H7 (cell line): ENCODE measurements around the gene TBCA. TPM values are rescaled to one million over a fixed set of nuclear protein-coding genes. Genes with fewer than 3 reads are reported as not detected.

Source experiments
- DNase-seq: peaks from one replicate; pipeline ENCODE4 v3.0.0; 2012
- H3K27me3 ChIP-seq: 2 replicates; pipeline ENCODE4 v1.6.0; 2011; ENCODE audit warnings: mild to moderate bottlenecking, low read length; ENCODE audit not compliant: control insufficient read depth, insufficient read depth
- H3K36me3 ChIP-seq: replicated peaks from 2 replicates; pipeline ENCODE4 v1.5.1; 2011; ENCODE audit warnings: low read length; ENCODE audit not compliant: control insufficient read depth, insufficient read depth
- H3K4me3 ChIP-seq: 2 replicates; pipeline ENCODE4 v1.5.1; 2011; ENCODE audit warnings: low read depth, mild to moderate bottlenecking, control low read depth, low read length, moderate library complexity; ENCODE audit not compliant: insufficient read depth
- total RNA-seq: library from RNA; depleted of rRNA; stranded (reverse); fragments of >200 nt; shearing (Covaris generic); gene quantifications from 2 replicates; pipeline ENCODE4 v1.2.3, GENCODE V29; 2014; rRNA removed

The TBCA gene
- 172 and 220 TPM in 2 replicates for total RNA-seq

GRCh38 chr5:77775790-77776553 lies at the start of gene TBCA:
Gene TBCA, minus strand, starts transcription at chr5:77776339. Its CDS starts 82 bp downstream, at chr5:77776257.
- DNase-seq: peak; percentile 91
- peak within 1 kb of the TSS; percentile 92 for H3K4me3 ChIP-seq

GRCh38 chr5:77824981-77825380 lies 48.8 kb upstream of the TBCA start:
- DNase-seq: no peak
- Histone ChIP-seq H3K4me3 (no peak overlapping the region), H3K36me3 (no peaks in the 10 kb centered on the region), H3K27me3 (no peaks in the 10 kb centered on the region)

More at GRCh38 chr5:77775790-77776553, at the start of gene TBCA:
- Histone ChIP-seq H3K36me3 (no peaks in the 10 kb centered on the region), H3K27me3 (no peaks in the 10 kb centered on the region)

- DNase-seq: no peak
- H3K27me3 ChIP-seq: no peaks in the 10 kb centered on the region
- H3K4me3 ChIP-seq: no peak overlapping the region
- no peaks in the 10 kb centered on the region for H3K36me3 ChIP-seq
These were observed 40.5 kb upstream of the TBCA start for GRCh38 chr5:77816686-77817085.

GRCh38 chr5:77812926-77813589 lies 36.9 kb upstream of the TBCA start:
- H3K4me3 ChIP-seq: no peak overlapping the region

GRCh38 chr5:77806213-77806843 lies 30.2 kb upstream of the TBCA start:
- DNase-seq: no peak
- Histone ChIP-seq H3K4me3 (no peak overlapping the region), H3K36me3 (no peaks in the 10 kb centered on the region), H3K27me3 (no peaks in the 10 kb centered on the region)

More at GRCh38 chr5:77812926-77813589, 36.9 kb upstream of the TBCA start:
- no peaks in the 10 kb centered on the region for H3K27me3 ChIP-seq
- no peaks in the 10 kb centered on the region for H3K36me3 ChIP-seq
- DNase-seq: no peak

- DNase-seq: no peak
- no peaks in the 10 kb centered on the region for H3K36me3 ChIP-seq
- H3K4me3 ChIP-seq: no peak overlapping the region
- no peaks in the 10 kb centered on the region; the same call in 1 of the 2 replicates for H3K27me3 ChIP-seq
These were observed 22.3 kb upstream of the TBCA start for GRCh38 chr5:77798456-77798855.

GRCh38 chr5:77797136-77797535 lies 21.0 kb upstream of the TBCA start:
- H3K36me3 ChIP-seq: no peaks in the 10 kb centered on the region
- DNase-seq: no peak
- H3K27me3 ChIP-seq: no peaks in the 10 kb centered on the region; the same call in 1 of the 2 replicates
- H3K4me3 ChIP-seq: no peak overlapping the region

GRCh38 chr5:77795846-77796245 lies 19.7 kb upstream of the TBCA start:
- Histone ChIP-seq H3K4me3 (no peak overlapping the region), H3K36me3 (no peaks in the 10 kb centered on the region), H3K27me3 (no peaks in the 10 kb centered on the region; the same call in 1 of the 2 replicates)
- DNase-seq: no peak

- H3K36me3 ChIP-seq: no peaks in the 10 kb centered on the region
- DNase-seq: no peak
- no peaks in the 10 kb centered on the region; the same call in 1 of the 2 replicates for H3K27me3 ChIP-seq
- no peak overlapping the region for H3K4me3 ChIP-seq
These were observed 19.1 kb upstream of the TBCA start for GRCh38 chr5:77795268-77795667.

GRCh38 chr5:77791926-77792325 lies 15.8 kb upstream of the TBCA start:
- no peaks in the 10 kb centered on the region for H3K27me3 ChIP-seq
- H3K36me3 ChIP-seq: no peaks in the 10 kb centered on the region
- DNase-seq: no peak
- H3K4me3 ChIP-seq: no peak overlapping the region

- Histone ChIP-seq H3K36me3 (no peaks in the 10 kb centered on the region), H3K4me3 (no peak overlapping the region), H3K27me3 (no peaks in the 10 kb centered on the region)
- no peak for DNase-seq
These were observed 15.2 kb upstream of the TBCA start for GRCh38 chr5:77791356-77791755.

GRCh38 chr5:77785229-77785628 lies 9.1 kb upstream of the TBCA start:
- Histone ChIP-seq H3K4me3 (no peak overlapping the region), H3K27me3 (no peaks in the 10 kb centered on the region), H3K36me3 (no peaks in the 10 kb centered on the region)
- DNase-seq: no peak

GRCh38 chr5:77784735-77785134 lies 8.6 kb upstream of the TBCA start:
- DNase-seq: no peak
- Histone ChIP-seq H3K36me3 (no peaks in the 10 kb centered on the region), H3K4me3 (no peak overlapping the region), H3K27me3 (no peaks in the 10 kb centered on the region)

- H3K4me3 ChIP-seq: no peak overlapping the region
- no peak for DNase-seq
- H3K27me3 ChIP-seq: no peaks in the 10 kb centered on the region
- H3K36me3 ChIP-seq: no peaks in the 10 kb centered on the region
These were observed 4.9 kb upstream of the TBCA start for GRCh38 chr5:77781076-77781475.
